GM12891 (cell line): Measurements from ENCODE around the gene CYP8B1.

Experiments used
- DNase-seq: peaks from one replicate; pipeline ENCODE4 v3.0.0; 2011; ENCODE audit warnings: low spot score; ENCODE audit not compliant: insufficient read length
- FAIRE-seq: peaks from 2 replicates; lab custom pipeline; 2011; peaks lifted over from hg19 to GRCh38; lab: Jason Lieb, UNC
- PAX5 ChIP-seq: IDR thresholded peaks from 2 replicates; pipeline ENCODE4 v1.6.1; 2011; ENCODE audit warnings: low read length, moderate library complexity, mild to moderate bottlenecking; ENCODE audit not compliant: insufficient read depth, severe bottlenecking
- POLR2A ChIP-seq: IDR thresholded peaks from 2 replicates; pipeline ENCODE4 v1.6.1; 2011; ENCODE audit warnings: low read depth, low read length, control low read depth
- POLR2AphosphoS5 ChIP-seq: IDR thresholded peaks from 2 replicates; pipeline ENCODE4 v1.6.1; 2011; ENCODE audit warnings: low read depth, low read length, control low read depth
- POU2F2 ChIP-seq: IDR thresholded peaks from 2 replicates; pipeline ENCODE4 v1.6.1; 2011; ENCODE audit warnings: low read depth, mild to moderate bottlenecking, control low read depth, low read length, moderate library complexity
- SPI1 ChIP-seq: IDR thresholded peaks from 2 replicates; pipeline ENCODE4 v1.6.1; 2011; ENCODE audit warnings: low read depth, low read length, control low read depth
- TAF1 ChIP-seq: IDR thresholded peaks from 2 replicates; pipeline ENCODE4 v1.6.1; 2011; ENCODE audit warnings: low read depth, low read length, control low read depth

CYP8B1 gene

DNA sequence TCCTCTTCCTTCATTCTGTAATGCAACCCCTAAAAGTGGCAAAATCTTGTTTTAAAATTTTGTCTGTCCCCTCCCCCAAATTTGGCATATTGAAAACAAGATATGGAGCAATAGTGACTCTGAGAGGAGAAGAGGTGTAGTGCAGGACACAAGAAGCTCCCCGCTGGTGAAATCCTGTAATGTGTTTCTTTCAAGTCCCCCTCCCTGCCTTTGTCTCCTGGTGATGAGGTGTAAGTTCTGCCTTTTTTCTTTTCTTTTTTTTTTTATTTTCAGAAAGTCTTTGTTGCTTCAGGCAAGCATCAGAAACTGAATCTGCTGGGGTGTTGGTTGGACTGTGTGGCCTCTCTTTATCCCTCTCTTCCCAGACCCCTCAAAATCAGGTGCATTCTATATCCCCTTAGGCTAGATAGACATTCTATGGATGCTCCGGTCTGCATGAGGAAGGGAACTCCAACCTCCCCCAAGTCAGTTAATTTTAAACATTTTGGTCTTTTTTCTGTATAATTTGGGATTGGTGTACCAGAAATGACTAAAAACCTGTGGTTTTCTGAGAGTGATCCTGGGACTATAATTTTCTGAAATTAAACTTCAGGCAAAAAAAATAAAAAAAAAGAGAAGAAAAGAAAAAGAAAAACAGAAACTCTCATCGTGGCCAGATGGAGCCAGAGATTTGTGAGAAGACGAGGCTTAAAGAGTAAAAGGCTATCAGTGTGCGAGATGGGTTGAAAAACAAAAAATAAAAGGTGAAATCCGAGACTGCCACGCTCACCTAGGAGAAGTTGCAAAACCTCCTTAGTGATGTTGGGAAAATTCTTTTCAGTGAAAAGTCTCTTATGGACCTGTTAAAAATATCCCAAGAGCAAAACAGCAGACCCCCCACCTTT, 45.0 kb downstream of the CYP8B1 start:
- DNase-seq (no peak), FAIRE-seq (no peak)
- TF ChIP-seq TAF1, result no peak
- no peak for TF ChIP-seq POU2F2
- TF ChIP-seq SPI1, result no peak
- TF ChIP-seq POLR2A, result no peak

DNA sequence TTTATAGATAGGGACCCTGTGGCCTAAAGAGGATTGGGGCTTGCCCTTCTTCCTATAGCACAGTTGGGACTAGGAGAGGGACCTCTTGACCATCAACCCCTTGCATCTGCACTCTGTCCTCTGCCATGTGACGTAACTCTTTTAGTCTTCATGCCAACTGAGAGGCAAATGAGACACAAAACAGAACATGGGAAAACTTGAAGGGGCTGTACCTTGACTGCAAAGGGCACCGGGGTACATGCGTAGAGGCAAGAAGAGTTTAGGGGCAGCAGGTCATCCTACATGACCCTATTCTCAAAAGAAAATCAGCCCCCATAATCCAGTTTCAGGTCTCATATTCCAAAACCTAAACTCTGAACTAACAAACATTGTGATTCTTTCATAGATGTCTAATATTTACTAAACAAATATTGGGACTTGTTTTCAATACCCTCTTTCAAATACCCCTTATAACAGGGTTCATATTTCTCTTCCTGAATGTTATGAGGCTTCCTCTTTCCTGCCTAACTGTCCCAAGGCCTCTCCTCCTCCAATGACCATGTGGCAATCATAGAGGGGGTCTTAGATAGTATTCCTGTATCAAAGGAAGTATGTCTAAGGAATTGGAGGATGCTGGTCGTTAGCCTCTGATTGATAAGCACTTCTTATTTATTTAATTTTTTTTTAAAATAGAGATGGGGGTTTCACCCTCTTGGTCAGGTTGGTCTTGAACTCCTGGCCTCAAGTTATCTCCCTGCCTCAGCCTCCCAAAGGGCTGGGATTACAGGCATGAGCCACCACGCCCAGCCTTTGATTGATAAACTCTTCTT, 45.8 kb downstream of the CYP8B1 start:
- FAIRE-seq (no peak), DNase-seq (no peak)
- TF ChIP-seq POLR2AphosphoS5, result no peak
- TF ChIP-seq POLR2A, result no peak
- no peak for TF ChIP-seq POU2F2
- no peak for TF ChIP-seq PAX5
- no peak for TF ChIP-seq TAF1
- TF ChIP-seq SPI1, result no peak

DNA sequence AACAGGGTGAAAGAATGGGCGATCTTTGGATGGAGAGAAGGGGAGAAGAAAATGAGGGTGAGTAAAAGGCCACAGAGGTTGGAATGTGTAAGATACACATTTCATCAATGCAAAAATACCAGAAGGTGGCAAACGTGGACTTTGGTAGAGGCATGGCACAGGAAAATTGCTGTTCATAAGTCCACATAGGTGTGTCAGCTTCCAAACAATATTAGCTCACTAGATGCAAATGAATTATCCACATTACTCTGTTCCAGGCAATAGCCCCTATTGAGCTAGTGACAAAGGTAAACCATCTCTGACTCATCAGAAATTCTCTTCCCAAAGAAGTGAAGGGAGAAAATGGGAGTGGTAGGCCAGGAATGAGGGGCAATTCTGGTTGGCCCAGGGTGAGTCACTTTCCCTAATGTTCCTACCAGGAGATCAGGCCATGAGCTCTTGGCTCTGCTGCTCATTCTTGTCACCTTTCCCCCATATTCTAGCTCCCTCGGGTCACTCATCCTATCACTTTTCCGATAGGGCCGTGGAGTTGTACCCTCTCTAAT, 46.5 kb downstream of the CYP8B1 start:
- TF ChIP-seq PAX5, result no peak
- no peak for DNase-seq
- no peak for FAIRE-seq

DNA sequence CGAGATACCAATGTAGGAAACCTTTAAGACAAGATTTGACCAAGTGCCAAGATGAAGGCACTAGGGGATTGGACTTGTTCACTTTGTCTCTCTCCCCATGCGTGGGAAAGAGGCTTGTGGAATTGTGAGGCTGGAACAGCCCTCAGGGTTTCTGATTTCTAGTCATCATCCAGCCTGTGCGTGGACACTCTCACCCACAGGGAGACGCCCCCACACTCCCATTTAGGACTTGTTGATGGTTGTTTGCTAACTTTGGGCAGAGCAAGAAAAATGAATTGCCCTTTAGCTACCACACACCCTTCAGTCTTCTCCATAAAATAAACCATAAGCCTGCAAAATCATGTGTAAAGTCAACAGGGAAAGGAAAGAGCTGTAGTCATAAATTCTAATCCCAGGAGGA, 48.0 kb downstream of the CYP8B1 start:
- TF ChIP-seq SPI1 (no peak), PAX5 (no peak), POLR2AphosphoS5 (no peak), POLR2A (no peak), POU2F2 (no peak), TAF1 (no peak)
- FAIRE-seq, result no peak
- DNase-seq, result no peak

DNA sequence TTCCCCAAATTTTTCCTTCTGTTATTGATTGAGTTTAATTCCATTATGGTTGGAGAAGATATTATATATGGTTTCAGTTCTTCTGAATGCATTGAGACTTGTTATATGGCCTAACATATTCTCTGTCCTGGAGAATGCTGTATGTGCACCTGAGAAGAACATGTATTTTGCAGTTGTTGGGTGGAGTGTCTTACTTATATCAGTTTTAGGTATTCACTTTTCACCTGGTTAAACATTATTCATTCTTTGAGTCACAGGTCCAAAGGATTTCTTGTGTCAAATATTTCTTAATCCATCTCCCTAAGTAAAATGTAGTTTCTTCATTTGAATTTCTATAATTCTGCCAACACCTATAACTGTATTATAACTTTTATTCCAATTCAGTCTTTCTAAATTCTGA, 48.7 kb downstream of the CYP8B1 start:
- no peak for DNase-seq
- FAIRE-seq, result no peak
- TF ChIP-seq SPI1 (no peak), TAF1 (no peak), POLR2AphosphoS5 (no peak)

DNA sequence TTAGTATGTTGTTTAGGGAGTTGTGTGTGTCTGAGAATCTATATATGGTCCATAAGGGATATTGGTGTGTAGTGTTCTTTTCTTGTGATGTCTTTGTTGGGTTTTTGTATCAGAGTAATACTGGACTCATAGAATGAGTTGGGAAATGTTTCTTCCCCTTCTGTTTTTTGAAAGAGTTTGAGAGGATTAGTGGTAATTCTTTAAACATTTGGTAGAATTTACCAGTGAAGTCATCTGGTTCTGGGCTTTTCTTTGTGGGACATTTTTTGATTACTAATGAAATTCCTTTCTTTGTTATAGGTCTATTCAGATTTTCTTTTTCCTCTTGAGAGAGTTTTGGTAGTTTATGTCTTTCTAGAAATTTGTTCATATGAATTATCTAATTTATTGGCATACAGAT, 49.5 kb downstream of the CYP8B1 start:
- DNase-seq, result no peak
- FAIRE-seq, result no peak
- TF ChIP-seq POLR2AphosphoS5 (no peak), SPI1 (no peak), PAX5 (no peak), POLR2A (no peak), POU2F2 (no peak), TAF1 (no peak)

DNA sequence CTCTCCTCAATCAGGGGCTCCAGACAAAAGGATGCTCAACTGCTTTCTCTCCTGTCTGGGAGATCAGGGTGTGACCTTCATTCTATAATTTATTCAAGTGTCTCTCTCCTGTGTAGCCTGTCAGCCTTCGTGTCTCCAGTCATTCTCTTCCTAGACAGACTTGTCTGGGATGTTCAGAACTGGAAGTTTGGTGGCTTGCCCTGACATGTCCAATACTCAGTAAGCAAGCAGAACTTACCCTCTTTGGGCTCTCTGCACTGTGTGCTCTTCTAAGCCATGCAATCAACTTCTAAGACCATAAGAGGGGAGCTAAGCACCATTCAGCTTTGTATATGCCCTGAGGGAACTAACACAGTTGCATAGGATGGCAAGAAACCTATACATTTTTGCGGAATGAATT, 52.3 kb downstream of the CYP8B1 start:
- FAIRE-seq (no peak), DNase-seq (no peak)
- TF ChIP-seq POLR2AphosphoS5, result no peak
- no peak for TF ChIP-seq SPI1
- TF ChIP-seq POU2F2, result no peak
- TF ChIP-seq POLR2A, result no peak
- no peak for TF ChIP-seq PAX5
- no peak for TF ChIP-seq TAF1

DNA sequence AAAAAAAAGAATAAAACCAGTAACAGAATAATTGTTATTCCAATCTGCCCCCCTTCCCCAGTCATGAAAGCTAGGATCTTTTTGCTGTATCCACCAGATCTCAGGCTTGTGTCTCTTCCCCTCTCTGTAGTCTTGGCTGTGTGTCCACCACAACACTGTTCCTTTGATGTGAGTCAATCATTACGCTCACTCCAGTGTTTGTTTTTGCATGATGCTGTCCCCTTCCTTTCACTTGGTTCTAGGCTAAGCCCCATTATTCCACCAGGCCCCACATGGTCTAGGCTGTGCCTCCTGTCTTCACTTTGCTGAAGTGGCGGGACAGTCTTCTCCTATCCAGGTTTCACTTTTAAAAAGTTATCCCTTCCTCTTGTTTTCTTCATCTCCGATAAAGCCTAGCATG, 52.9 kb downstream of the CYP8B1 start:
- FAIRE-seq (no peak), DNase-seq (no peak)
- no peak for TF ChIP-seq POLR2A
- no peak for TF ChIP-seq POLR2AphosphoS5
- no peak for TF ChIP-seq SPI1
- TF ChIP-seq POU2F2, result no peak
- no peak for TF ChIP-seq TAF1
- no peak for TF ChIP-seq PAX5
